ELF-1 (cell line): Measurements from ENCODE around the gene CD300E.
A peak's percentile ranks its signal among the peaks of the same experiment; 100 is the strongest.
"Not testable (repeated sequence)": the region's sequence is repeated elsewhere in the genome, so short reads cannot be mapped to it uniquely, and the experiment has no call there.

Source experiments
- DNase-seq: peaks from one replicate; pipeline ENCODE4 v3.0.0-alpha.2; 2016; ENCODE audit warnings: low read depth, low spot score

The CD300E gene

DNA sequence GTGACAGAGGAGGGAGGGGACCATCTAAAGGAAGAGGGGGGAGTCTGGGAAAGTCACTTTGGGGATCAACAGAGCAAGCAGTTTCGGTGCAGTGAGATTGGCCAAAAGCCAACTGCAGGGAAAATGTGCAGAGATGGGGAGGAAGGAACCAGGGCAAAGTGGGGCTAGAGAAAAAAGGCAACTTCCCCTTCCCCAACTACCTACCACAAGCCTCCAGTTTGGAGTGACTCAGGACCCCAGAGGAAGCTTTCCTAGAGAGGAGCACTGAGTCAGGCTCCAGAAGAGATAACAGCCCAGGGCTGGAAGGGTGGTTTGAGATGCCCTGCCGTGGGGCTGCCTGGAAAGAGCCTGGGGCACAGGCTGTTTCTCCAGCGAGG lies 24.5 kb downstream of the CD300E start:
- DNase-seq: peak; percentile 34

- no peak for DNase-seq
Observed at GRCh38 chr17:74598346-74599022, 25.1 kb downstream of the CD300E start.

DNA sequence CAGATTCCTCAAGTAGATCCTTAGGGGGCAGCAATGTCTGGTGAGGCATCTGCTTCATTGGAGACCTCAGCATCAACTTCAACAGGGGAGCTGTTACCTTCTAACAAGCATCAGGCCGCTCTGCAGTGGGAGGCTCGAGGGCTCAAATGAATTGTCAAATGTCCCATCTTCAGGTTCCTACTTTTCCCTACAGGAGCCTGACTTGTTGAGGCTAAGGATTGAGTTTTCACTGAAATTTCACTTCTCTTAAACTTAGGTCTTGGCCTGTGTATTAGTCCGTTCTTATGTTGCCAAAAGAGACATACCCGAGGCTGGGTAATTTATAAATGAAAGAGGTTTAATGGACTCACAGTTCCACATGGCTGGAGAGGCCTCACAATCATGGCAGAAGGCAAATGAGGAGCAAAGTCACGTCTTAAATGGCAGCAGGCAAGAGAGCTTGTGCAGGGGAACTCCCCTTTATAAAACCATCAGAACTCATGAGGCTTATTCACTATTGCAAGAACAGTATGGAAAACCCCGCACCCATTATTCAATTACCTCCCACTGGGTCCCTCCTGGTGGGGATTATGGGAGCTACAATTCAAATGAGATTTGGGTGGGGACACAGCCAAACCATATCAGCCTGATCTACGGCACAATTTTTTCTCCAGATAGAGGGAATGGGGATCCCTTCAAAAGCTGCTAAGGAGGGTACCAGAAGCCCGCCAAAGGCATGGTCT lies 26.3 kb downstream of the CD300E start:
- no peak for DNase-seq

- no peak for DNase-seq
Observed at GRCh38 chr17:74595037-74595750, 28.3 kb downstream of the CD300E start.

GRCh38 chr17:74592087-74592990 lies 31.2 kb downstream of the CD300E start, which contains the start of gene CD300LD:
Gene CD300LD (minus strand): TSS chr17:74592283. CDS start chr17:74592202, 81 bp downstream.
- DNase-seq: peak; percentile 11

GRCh38 chr17:74591503-74591902 lies 32.0 kb downstream of the CD300E start:
- DNase-seq: no peak

GRCh38 chr17:74585711-74586110 lies 37.8 kb downstream of the CD300E start:
- DNase-seq: no peak

GRCh38 chr17:74584292-74585060 lies 39.1 kb downstream of the CD300E start:
- DNase-seq: no peak

GRCh38 chr17:74582633-74583032 lies 40.9 kb downstream of the CD300E start:
- DNase-seq: no peak

DNA sequence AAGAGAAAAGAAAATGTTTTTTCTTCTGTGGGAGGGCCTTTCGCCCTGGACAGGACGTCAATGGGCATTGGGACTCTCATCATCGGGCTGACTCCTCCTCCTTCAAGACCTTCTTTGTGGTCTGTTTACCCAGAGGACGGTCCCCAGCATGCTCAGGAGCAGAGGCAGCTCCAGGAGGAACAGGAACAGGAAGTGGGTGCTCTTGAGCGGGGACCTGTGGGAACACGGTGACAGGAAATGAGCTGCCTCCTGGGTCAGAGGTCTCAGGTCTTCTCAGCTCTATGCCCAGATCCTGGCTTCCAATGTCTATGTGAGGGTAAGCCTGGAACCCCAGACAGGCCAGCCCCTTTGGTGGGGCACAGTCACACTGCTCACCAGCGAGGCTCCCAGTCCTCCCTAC lies 43.6 kb downstream of the CD300E start:
- DNase-seq: no peak

DNA sequence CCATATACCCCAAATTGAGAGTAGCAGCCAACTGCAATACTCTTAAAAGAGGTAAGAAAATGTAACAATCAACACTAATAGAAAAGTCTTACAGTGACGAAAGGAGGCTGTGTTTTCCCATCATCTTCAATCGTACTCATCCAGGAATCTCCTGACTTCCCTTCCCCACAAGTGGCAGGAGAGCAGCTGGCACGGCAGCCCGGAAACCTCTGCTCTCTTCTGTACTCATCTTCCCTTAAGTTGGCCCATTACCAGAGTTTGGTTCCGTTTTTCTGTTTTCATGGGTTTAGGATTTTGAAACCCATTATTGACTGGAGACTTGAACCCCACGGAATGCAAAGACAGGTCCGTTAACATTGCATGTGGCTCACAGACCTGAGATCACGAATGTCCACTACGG lies 44.6 kb downstream of the CD300E start:
- no peak for DNase-seq

GRCh38 chr17:74574489-74575142 lies 48.9 kb downstream of the CD300E start:
- DNase-seq: no peak

- not testable (repeated sequence) for DNase-seq
Observed at GRCh38 chr17:74573635-74574034, 49.9 kb downstream of the CD300E start.

GRCh38 chr17:74573169-74573568 lies 50.4 kb downstream of the CD300E start:
- no peak for DNase-seq

DNA sequence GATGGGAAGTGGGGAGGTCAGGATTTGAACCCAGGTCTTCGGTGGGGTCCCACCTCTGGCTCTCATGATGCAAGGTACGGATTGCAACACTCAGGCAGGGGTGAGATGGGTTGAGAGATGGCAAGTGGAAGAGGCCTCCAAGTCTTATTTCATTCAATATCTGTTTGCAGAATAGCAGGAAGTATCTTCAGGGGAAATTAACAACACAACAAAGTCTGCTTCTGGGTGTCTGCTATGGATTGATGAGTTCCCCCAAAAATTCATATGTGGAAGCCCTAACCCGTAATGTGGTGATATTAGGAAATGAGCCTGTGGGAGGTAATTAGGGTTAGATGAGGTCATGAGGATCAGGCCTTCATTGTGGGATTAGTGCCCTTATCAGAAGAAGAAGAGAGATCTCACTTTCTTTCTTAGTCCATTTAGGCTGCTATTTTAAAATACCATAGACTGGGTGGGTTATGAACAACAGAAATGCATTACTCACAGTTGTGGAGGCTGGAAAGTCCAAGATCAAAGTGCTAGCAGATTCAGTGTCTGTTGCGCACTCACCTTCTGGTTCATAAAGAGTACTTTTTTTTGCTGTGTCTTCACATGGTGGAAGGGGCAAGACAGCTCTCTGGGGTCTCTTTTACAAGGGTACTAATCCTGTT lies 51.8 kb downstream of the CD300E start:
- no peak for DNase-seq

DNA sequence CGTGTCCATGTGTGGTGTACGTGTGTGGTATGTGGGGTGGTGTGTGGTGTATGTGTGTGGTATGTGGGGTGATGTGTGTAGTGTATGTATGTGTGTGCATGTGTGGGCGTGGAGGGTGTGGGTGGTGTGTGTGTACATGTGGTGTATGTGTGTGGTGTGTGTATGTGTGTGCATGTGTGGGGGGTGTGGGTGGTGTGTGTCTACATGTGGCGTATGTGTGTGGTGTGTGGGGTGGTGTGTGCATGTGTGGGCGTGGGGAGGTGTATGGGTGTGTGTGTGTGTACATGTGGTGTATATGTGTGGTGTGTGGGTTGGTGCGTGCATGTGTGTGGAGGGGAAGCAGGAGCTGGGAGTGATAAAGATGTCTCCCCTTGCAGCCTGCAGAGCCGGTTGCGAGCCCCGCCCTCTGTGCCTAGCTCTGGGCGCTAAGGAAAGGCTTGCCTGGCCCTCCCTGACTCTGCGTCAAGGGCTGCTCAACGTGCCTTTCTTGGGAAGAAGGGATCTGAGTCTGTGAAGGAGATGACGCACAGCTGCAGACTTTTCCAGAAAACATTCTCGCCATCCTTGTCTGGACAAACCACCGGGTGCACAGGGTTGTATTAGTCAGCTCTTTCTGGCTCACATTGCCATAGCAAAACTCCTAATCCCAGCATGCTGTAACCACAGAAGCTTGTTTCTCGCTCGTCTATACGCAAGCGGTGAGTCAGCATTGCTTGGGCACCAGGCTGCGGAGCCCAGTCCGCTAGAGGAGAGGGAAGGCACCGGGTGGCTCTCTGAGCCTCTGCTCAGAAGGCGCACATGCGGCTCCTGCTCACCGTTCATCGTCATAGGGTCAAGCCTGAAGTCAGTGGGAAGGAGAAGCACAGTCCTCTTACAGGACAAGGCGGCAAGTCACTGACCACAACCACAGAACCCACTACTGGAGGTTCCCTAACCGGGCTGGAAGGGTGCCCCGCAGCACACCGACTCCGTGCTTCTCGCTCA lies 54.2 kb downstream of the CD300E start:
- peak; percentile 76 for DNase-seq

- no peak for DNase-seq
Observed at GRCh38 chr17:74568106-74568873, 55.2 kb downstream of the CD300E start.

DNA sequence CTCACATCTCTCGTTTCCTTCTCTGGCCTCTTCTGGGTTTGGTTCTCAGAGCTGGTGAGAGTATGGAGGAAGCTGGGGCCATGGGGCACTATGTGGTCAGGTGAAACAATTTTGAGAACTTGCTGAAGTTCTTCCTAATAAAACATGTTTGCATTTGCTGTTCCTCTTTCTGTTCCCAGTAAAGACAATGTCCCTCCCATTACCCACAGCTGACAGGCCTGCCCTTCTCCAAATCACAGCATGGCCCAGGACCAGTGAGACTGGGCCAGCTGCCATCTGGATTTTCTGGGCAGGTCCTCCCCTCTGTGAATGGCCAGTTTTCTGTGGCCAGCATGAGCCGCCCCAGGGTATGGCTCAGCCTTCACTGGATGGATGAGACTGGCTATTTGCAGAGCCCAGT lies 56.1 kb downstream of the CD300E start, which contains the start of gene CD300H:
CD300H (minus strand) TSS at position 113 of the 400 bp plus-strand sequence.
- no peak for DNase-seq
